Brain microvascular endothelial cell (primary cell): Measurements from ENCODE around the gene KAZN.
A peak's percentile ranks its signal among the peaks of the same experiment; 100 is the strongest.

Source experiments
- DNase-seq: peaks from one replicate; pipeline ENCODE4 v3.0.0-alpha.2; 2020
- H3K27ac ChIP-seq: fragments of 250-450 bp; sonication (Bioruptor Pico); 2 replicates; pipeline ENCODE4 v1.5.1; 2020; ENCODE audit warnings: mild to moderate bottlenecking, moderate library complexity
- H3K27me3 ChIP-seq: fragments of 250-450 bp; sonication (Bioruptor Pico); replicated peaks from 2 replicates; pipeline ENCODE4 v1.5.1; 2020; ENCODE audit warnings: mild to moderate bottlenecking
- H3K36me3 ChIP-seq: fragments of 250-450 bp; sonication (Bioruptor Pico); replicated peaks from 2 replicates; pipeline ENCODE4 v1.5.1; 2020; ENCODE audit warnings: mild to moderate bottlenecking
- H3K4me3 ChIP-seq: 2 replicates; pipeline ENCODE4 v1.5.1; 2011; ENCODE audit warnings: low read depth, mild to moderate bottlenecking, control low read depth, low read length, moderate library complexity
- in situ Hi-C: cut with HindIII; loops from 2 replicates; pipeline ENCODE4 v1.10.0; 2017; ENCODE audit warnings: low sequenced_read_pairs, low pct_ligation_motif_present
- TF ChIP-seq, protein P1 (sequence below): IDR thresholded peaks from 2 replicates; pipeline ENCODE4 v1.5.1; 2011; ENCODE audit warnings: low read depth, mild to moderate bottlenecking, moderate library complexity, low read length, control low read depth, inconsistent platforms; ENCODE audit errors: missing control alignments

Gene KAZN

GRCh38 chr1:14782741-14783591, 184.5 kb downstream of the KAZN start:
- H3K4me3 ChIP-seq = no peak overlapping the region
- H3K36me3 ChIP-seq = no peaks in the 10 kb centered on the region
- TF ChIP-seq, protein P1, sequence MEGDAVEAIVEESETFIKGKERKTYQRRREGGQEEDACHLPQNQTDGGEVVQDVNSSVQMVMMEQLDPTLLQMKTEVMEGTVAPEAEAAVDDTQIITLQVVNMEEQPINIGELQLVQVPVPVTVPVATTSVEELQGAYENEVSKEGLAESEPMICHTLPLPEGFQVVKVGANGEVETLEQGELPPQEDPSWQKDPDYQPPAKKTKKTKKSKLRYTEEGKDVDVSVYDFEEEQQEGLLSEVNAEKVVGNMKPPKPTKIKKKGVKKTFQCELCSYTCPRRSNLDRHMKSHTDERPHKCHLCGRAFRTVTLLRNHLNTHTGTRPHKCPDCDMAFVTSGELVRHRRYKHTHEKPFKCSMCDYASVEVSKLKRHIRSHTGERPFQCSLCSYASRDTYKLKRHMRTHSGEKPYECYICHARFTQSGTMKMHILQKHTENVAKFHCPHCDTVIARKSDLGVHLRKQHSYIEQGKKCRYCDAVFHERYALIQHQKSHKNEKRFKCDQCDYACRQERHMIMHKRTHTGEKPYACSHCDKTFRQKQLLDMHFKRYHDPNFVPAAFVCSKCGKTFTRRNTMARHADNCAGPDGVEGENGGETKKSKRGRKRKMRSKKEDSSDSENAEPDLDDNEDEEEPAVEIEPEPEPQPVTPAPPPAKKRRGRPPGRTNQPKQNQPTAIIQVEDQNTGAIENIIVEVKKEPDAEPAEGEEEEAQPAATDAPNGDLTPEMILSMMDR = peak; percentile 10
- no peaks in the 10 kb centered on the region for H3K27me3 ChIP-seq
- in situ Hi-C loops = no loop called here
- no peak overlapping the region for H3K27ac ChIP-seq
- no peak for DNase-seq

DNA sequence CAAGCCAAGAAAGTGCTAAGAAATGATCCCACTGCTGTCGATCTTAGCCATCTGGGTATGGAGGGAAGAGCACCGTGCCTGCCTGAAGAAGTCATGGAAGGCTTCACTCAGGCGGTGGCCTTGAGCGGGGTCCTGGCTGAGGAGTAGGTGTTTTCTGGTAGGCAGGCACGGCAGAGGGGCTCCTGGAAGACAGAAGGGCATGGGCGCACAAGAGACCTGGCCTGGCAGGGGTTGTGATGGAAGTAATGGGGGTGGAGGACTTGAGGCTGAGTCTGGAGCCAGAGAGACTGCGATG, 185.1 kb downstream of the KAZN start:
- TF ChIP-seq, protein P1 = no peak
- Histone ChIP-seq H3K27ac (no peak overlapping the region), H3K36me3 (no peaks in the 10 kb centered on the region), H3K4me3 (no peak overlapping the region), H3K27me3 (no peaks in the 10 kb centered on the region)
- in situ Hi-C loops = no loop called here
- DNase-seq = no peak

GRCh38 chr1:14784790-14785773, 186.6 kb downstream of the KAZN start:
- Histone ChIP-seq H3K27me3 (no peaks in the 10 kb centered on the region), H3K27ac (no peak overlapping the region), H3K4me3 (no peak overlapping the region), H3K36me3 (no peaks in the 10 kb centered on the region)
- no peak for DNase-seq
- in situ Hi-C loops = no loop called here
- TF ChIP-seq, protein P1 = no peak

DNA sequence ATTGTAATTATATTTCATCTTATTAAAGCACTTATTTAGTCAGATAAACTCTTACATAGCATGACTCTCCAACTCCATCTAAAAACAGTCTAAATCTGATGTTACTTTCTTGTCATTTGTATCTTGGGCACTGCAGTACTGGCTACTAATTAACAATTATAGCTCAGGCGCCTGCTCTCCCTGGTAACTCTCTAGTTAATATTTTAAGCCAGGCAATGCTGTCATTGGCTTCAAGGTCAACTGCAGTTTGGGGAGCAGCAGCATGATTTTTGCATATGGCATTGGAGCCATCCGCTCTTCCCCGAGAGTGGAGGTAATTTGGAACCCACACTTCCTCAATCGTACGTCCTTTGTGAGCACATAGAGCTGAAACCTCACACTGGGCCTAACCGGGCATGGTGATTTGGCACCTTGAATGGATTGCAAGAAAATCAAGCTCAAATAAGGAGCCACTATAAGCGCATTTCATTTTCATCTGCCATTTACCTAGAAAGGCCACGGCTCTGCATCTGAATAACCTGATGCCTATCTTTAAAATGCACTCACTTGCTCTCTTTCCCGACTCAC, 187.7 kb downstream of the KAZN start:
- DNase-seq = no peak
- no peak overlapping the region for H3K4me3 ChIP-seq
- no peak overlapping the region for H3K27ac ChIP-seq
- no peaks in the 10 kb centered on the region for H3K27me3 ChIP-seq
- in situ Hi-C loops = no loop called here
- TF ChIP-seq, protein P1 = no peak
- H3K36me3 ChIP-seq = no peaks in the 10 kb centered on the region

GRCh38 chr1:14786681-14787080, 188.2 kb downstream of the KAZN start:
- TF ChIP-seq, protein P1 = no peak
- DNase-seq = no peak
- in situ Hi-C loops = no loop called here
- no peak overlapping the region for H3K4me3 ChIP-seq
- H3K27ac ChIP-seq = no peak overlapping the region
- no peaks in the 10 kb centered on the region for H3K27me3 ChIP-seq
- no peaks in the 10 kb centered on the region for H3K36me3 ChIP-seq
